Measurements from ENCODE around the gene AUTS2. TPM values are rescaled to one million over a fixed set of nuclear protein-coding genes. Genes with fewer than 3 reads are reported as not detected.
A peak's percentile ranks its signal among the peaks of the same experiment; 100 is the strongest.

The AUTS2 gene
- total RNA-seq, 2 donors from 2014 or later, result 0.53 to 2.2 TPM

GRCh38 chr7:69703099-69703498, 104.8 kb downstream of the AUTS2 start:
- peaks cover 0 to under 1% of the 10 kb centered on the region in 2 donors for H3K9me3 Mint-ChIP-seq

GRCh38 chr7:69706070-69706469, 107.8 kb downstream of the AUTS2 start:
- DNase-seq (ENCODE audit: low spot score in 2 of 2) (no peak), ATAC-seq (no peak)
- peaks cover 0 to 5% of the 10 kb centered on the region in 2 donors for H3K36me3 Mint-ChIP-seq
- H3K27ac Mint-ChIP-seq, result no peak overlapping the region
- H3K9me3 Mint-ChIP-seq, result peaks cover 0 to 2% of the 10 kb centered on the region in 2 donors

More at GRCh38 chr7:69703099-69703498, 104.8 kb downstream of the AUTS2 start:
- ATAC-seq, result no peak
- H3K36me3 Mint-ChIP-seq, result peaks cover 0 to 3% of the 10 kb centered on the region in 2 donors
- DNase-seq (ENCODE audit: low spot score in 2 of 2), result no peak
- H3K27ac Mint-ChIP-seq, result no peak overlapping the region

GRCh38 chr7:69708857-69709256, 110.6 kb downstream of the AUTS2 start:
- H3K27ac Mint-ChIP-seq, result no peak overlapping the region
- H3K9me3 Mint-ChIP-seq, result peaks cover 0 to 5% of the 10 kb centered on the region in 2 donors
- DNase-seq (ENCODE audit: low spot score in 2 of 2) (no peak), ATAC-seq (no peak)
- H3K36me3 Mint-ChIP-seq, result peaks cover 0 to 5% of the 10 kb centered on the region in 2 donors

- peaks cover 0 to 5% of the 10 kb centered on the region in 2 donors for H3K9me3 Mint-ChIP-seq
- ATAC-seq (no peak), DNase-seq (ENCODE audit: low spot score in 2 of 2) (no peak)
- H3K36me3 Mint-ChIP-seq, result peaks cover 0 to 9% of the 10 kb centered on the region in 2 donors
- H3K27ac Mint-ChIP-seq, result no peak overlapping the region
Measured at GRCh38 chr7:69710768-69711438, 112.6 kb downstream of the AUTS2 start.

GRCh38 chr7:69714886-69715576, 116.8 kb downstream of the AUTS2 start:
- no peak for ATAC-seq
- Mint-ChIP-seq H3K27ac (no peak overlapping the region), H3K36me3 (peaks cover 0 to 4% of the 10 kb centered on the region in 2 donors), H3K9me3 (peaks cover 0 to 3% of the 10 kb centered on the region in 2 donors)
- DNase-seq (ENCODE audit: low spot score in 2 of 2), result no peak

GRCh38 chr7:69717221-69717620, 118.9 kb downstream of the AUTS2 start:
- no peak overlapping the region for H3K27ac Mint-ChIP-seq
- H3K36me3 Mint-ChIP-seq, result peaks cover 0 to 4% of the 10 kb centered on the region in 2 donors
- H3K9me3 Mint-ChIP-seq, result peaks cover 0 to 2% of the 10 kb centered on the region in 2 donors
- ATAC-seq (no peak), DNase-seq (ENCODE audit: low spot score in 2 of 2) (no peak)

GRCh38 chr7:69719717-69720116, 121.4 kb downstream of the AUTS2 start:
- no peaks in the 10 kb centered on the region for H3K9me3 Mint-ChIP-seq
- H3K36me3 Mint-ChIP-seq, result peaks cover 0 to 4% of the 10 kb centered on the region in 2 donors
- no peak overlapping the region for H3K27ac Mint-ChIP-seq
- DNase-seq (ENCODE audit: low spot score in 2 of 2) (no peak), ATAC-seq (no peak)

- ATAC-seq, result no peak
- DNase-seq (ENCODE audit: low spot score in 2 of 2), result no peak
- Mint-ChIP-seq H3K27ac (no peak overlapping the region), H3K36me3 (peaks cover 0 to 3% of the 10 kb centered on the region in 2 donors), H3K9me3 (peaks cover 2 to 7% of the 10 kb centered on the region in 2 donors)
Measured at GRCh38 chr7:69722843-69723242, 124.6 kb downstream of the AUTS2 start.

- DNase-seq (ENCODE audit: low spot score in 2 of 2) (no peak), ATAC-seq (no peak)
- Mint-ChIP-seq H3K9me3 (peaks cover 4 to 7% of the 10 kb centered on the region in 2 donors), H3K27ac (no peak overlapping the region), H3K36me3 (peaks cover 0 to 6% of the 10 kb centered on the region in 2 donors)
Measured at GRCh38 chr7:69723663-69724062, 125.4 kb downstream of the AUTS2 start.

GRCh38 chr7:69728304-69728703, 130.0 kb downstream of the AUTS2 start:
- DNase-seq (ENCODE audit: low spot score in 2 of 2) (no peak), ATAC-seq (no peak)
- H3K36me3 Mint-ChIP-seq, result peaks cover 0 to 6% of the 10 kb centered on the region in 2 donors
- no peak overlapping the region for H3K27ac Mint-ChIP-seq
- peaks cover 4 to 7% of the 10 kb centered on the region in 2 donors for H3K9me3 Mint-ChIP-seq

GRCh38 chr7:69732203-69732602, 133.9 kb downstream of the AUTS2 start:
- Mint-ChIP-seq H3K27ac (no peak overlapping the region), H3K9me3 (peaks cover 0 to 4% of the 10 kb centered on the region in 2 donors), H3K36me3 (peaks cover 0 to 6% of the 10 kb centered on the region in 2 donors)
- ATAC-seq, result no peak
- DNase-seq (ENCODE audit: low spot score in 2 of 2), result no peak

GRCh38 chr7:69735582-69735981, 137.3 kb downstream of the AUTS2 start:
- Mint-ChIP-seq H3K9me3 (no peaks in the 10 kb centered on the region), H3K36me3 (peaks cover 0 to 5% of the 10 kb centered on the region in 2 donors), H3K27ac (no peak overlapping the region)
- ATAC-seq (no peak), DNase-seq (ENCODE audit: low spot score in 2 of 2) (no peak)

GRCh38 chr7:69736126-69736810, 138.0 kb downstream of the AUTS2 start:
- Mint-ChIP-seq H3K27ac (no peak overlapping the region), H3K36me3 (peaks cover 0 to 5% of the 10 kb centered on the region in 2 donors), H3K9me3 (no peaks in the 10 kb centered on the region)
- DNase-seq (ENCODE audit: low spot score in 2 of 2) (no peak), ATAC-seq (no peak)

- ATAC-seq, result peak in 1 of 2 donors; percentile 39
- peaks cover 0 to 5% of the 10 kb centered on the region in 2 donors for H3K36me3 Mint-ChIP-seq
- no peak for DNase-seq (ENCODE audit: low spot score in 2 of 2)
- H3K9me3 Mint-ChIP-seq, result no peaks in the 10 kb centered on the region
- H3K27ac Mint-ChIP-seq, result no peak overlapping the region
Measured at GRCh38 chr7:69738396-69738951, 140.2 kb downstream of the AUTS2 start.

- H3K27ac Mint-ChIP-seq, result no peak overlapping the region
- DNase-seq (ENCODE audit: low spot score in 2 of 2), result peak in 1 of 2 donors; percentile 31
- H3K36me3 Mint-ChIP-seq, result peaks cover 0 to 5% of the 10 kb centered on the region in 2 donors
- no peaks in the 10 kb centered on the region for H3K9me3 Mint-ChIP-seq
- ATAC-seq, result peak; percentile 73 to 97
Measured at GRCh38 chr7:69739190-69739589, 140.9 kb downstream of the AUTS2 start.

- H3K36me3 Mint-ChIP-seq, result peaks cover 0 to 5% of the 10 kb centered on the region in 2 donors
- no peak overlapping the region for H3K27ac Mint-ChIP-seq
- ATAC-seq, result no peak
- no peaks in the 10 kb centered on the region for H3K9me3 Mint-ChIP-seq
- no peak for DNase-seq (ENCODE audit: low spot score in 2 of 2)
Measured at GRCh38 chr7:69739931-69740431, 141.7 kb downstream of the AUTS2 start.

Measured in activated naive CD4-positive, alpha-beta T cell treated with anti-CD3 and anti-CD28 coated beads, Interleukin-2, amount 50 U/mL, for 72 hours (primary cell).